AG08396 (cell line): Measurements from ENCODE around the gene MEOX1.

ENCODE experiments used
- DNase-seq: peaks from one replicate; pipeline ENCODE4 v3.0.0; 2012; ENCODE audit warnings: low spot score, mixed read lengths

Gene MEOX1

DNA sequence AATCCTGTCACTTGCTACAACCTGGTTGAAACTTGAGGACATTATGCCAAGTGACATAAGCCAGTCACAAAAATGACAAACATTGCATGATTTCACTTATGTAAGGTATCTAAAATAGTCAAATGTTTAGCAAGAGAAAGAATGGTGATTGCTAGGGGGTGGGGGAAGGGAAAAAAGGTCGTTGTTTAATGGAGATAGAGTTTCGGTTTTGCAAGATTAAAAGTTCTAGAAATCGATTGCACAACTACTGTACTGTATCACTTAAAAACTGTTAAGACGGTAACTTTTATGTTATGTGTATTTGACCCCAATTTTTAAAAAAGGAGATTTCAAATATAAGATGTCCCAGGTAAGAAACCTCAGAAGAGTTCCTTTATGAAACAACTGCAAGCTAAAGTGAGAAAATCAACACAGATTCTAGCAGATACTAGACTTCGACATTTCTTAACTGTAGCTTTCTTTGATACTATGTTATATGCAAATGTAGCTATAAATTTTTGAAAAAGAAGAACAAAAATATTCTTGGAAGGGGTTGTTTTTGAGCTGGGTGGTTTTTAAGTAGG is 5.9 kb downstream of the MEOX1 start:
- DNase-seq: no peak

DNA sequence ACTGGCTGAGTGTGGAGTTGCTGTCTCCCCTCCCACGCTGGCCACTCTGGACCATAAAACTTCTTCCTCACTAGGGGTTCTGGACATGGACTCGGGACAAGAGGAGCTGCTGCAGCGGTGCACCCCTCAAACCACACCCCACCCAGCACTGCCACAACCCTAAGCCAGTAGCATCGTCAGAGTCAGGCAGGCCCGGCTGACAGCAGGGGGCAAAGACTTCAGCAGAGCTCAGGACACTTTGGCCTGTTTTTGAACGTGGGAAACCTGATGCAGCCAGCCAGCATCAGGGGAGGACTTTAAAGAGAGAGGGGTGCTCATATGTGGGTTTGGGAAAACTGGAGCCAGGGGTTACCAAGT is 9.6 kb downstream of the MEOX1 start:
- DNase-seq: no peak

DNA sequence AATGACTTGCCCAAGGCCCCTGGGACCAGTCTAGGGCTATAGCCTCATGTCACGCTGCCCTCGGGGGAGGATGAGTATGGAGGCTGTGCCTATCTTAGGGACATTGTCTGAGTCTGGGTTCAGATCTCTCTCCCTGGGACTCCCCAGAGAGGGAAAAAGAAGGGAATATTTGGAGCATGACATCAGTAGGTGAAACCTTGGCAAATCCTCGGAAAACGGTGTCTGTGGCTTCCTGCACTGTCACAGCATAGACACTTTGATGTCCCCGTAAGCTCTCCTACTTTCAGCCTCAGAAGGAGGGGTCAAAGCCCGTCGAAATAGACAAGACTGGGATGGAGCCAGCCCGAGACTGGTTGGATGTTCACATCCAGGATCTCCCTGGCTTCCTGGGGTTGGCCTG is 11.3 kb downstream of the MEOX1 start:
- no peak for DNase-seq

DNA sequence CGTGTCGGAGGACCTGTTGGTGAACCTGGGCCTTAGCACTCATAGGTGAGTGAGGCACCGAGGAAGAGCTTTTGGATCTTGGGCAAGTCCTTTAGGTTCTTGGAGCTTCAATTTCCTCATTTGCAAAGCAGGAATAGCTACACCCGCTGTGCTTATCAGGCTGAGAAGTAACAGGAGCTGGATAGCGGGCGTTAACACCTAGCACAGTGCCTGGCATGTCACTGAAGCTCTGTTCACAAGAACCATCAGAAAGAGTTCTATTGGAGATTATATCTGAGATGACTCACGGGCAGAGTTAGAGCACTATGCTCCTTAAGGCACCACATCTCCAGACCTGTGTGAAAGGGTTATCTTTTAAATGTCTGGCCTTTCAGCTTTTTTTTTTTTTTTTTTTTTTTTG is 12.8 kb downstream of the MEOX1 start:
- no peak for DNase-seq

DNA sequence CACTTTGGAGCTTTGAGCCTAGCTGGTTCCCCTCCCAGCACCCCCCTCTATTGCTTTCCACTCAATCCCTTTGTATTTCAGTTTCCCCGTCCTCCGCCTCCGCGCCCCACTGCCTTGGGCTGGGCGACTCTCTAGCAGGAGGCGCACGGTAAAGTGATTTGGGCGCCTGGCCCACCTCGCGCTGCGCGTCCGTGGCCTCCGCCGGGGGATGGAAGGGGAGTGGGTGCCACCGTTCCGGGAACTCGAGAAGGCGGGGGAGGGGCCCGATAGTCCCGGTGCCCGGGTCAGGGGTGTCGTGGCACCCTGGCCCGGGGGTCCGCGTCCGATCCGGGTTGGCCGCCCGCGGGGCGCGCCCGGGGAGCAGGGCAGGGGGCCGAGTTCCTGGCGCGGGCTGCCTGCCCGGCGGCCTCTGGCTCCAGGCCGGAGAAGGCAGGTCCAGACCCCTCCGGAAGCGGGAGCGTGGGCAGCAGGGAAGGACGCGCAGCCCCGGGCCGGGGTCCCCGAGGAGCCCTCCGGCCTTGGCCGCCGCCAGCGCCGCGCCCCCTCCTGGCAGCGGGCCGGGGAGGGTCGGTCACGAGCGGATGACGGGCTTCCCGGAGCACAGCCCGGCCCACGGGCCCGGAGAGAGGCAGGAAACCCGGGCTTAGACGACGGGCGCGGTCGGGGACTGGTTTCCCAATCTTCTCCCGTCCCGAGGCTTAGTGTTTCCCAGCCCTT is 15.8 kb downstream of the MEOX1 start:
- peak; percentile 80 for DNase-seq

DNA sequence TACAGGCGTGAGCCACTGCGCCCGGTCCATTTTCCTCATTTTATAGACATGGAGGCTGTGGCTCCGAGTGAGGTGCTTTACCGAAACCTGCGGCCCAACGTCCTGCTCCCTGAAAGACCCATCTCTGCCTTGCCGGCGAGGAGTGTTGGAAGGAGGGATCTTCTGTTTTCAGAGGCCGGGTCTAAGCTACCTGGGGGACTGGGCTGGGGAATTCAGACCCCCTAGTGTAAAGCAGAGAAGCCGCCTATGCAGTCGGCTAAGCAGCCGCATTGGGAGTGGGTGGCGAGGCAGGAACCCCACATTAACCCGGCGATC is 16.3 kb downstream of the MEOX1 start:
- no peak for DNase-seq

DNA sequence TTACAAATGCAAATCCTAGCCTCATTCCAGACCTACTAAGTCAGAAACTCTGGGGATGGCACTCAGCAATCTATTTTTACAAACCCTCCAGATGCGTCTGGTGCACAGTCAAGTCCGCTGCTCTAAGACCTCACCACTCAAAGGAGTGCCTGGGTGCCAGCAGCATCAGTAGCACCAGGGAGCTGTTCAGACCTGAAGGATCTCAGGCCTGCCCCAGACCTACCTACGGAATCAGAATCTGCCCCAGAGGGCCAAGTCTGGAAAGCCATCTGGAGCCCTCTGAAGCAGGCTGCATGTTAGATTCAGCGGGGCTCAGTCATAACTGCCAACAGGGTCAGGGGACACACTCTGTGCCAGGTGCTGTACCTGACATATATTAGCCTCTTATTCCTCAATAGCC is 17.6 kb downstream of the MEOX1 start:
- DNase-seq: no peak

DNA sequence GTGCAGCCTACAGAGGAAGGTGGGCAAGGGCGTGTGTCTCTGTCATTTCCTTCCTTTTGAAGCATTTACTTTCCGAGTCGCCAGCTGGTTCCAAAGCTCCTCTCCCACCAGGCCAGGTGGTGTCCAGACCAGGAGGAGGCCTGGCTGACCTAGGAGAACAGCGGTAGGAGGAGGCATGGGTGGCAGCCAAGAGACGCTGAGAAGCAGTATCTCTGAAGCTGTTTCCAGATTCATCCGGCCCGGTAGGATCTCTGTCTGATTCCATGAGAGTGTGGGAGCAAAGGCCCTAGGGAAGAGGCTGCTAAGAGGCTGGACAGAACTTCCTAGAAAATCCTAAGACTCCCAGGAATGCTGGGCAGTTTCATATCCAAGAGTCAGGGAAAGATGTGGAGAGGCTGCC is 20.3 kb downstream of the MEOX1 start:
- DNase-seq: no peak

DNA sequence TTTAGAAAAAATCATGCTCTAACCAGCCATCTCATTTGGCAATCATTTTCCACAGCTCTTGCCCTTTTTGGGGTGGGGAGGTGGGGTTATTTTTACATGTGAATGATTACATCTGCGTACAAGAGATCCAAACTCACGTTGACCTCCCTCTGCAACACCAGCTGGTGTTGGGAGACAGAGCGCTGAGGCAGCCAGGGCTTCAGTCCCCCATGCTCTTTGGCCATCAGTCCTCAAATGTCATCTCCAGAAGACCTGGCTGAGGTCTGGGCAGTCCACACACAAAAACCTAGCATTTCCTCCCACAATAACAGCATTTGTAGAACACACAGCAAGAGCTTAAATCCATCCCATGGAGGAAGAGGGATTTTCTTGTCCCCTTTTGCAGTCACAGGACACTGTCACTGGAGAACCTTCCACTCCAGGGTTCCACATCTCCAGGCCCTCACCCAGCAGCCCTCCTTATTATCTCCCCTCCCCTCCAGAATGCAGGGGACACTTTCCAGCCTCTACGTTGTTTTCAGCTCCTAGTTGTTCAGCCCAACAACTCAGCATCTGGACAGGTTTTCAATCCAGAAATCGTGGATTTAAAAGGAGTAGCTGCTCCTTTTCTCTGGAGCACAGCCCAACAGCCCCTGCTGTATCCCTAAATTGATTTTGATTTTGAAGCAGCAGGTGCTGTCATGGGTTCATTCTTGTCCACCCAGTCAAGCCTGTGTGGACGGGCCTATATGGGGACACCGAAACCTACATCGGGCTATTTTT is 21.1 kb downstream of the MEOX1 start:
- no peak for DNase-seq

DNA sequence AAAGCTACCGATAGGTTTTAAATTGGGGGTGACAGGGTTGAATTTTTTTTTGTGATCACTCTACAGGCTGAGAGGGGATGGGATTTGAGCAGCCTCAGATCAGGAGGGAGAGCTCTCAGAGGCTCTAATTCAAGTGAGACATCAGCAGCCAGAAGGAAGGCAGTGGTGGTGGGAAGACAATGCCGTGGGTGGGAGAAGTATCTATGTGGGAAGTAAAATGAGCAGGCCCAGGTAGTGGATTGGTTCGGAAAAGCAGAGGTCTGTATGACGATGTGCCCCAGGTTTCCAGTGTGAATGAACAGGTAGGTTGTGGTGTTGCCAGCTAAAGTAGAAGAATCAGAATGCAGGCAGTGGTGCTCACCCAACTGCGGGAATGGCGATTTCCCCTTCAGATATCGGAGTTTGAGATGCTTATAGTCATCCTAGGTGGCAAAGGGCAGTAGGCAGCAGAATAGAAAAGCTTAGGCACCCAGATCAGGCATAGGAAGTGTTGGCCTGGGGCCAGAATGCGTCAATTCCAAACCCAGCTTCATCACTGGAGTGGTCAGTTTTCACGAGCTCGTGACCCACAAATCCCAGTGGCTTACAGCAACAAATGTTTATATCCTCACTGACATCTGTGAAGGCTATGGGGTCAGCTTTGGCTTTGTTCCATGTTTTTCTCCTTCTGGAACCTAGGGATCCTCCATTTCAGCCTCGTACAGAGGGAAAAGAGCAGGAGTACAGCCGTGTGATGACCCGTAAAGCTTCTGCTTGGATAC is 24.0 kb downstream of the MEOX1 start:
- no peak for DNase-seq

DNA sequence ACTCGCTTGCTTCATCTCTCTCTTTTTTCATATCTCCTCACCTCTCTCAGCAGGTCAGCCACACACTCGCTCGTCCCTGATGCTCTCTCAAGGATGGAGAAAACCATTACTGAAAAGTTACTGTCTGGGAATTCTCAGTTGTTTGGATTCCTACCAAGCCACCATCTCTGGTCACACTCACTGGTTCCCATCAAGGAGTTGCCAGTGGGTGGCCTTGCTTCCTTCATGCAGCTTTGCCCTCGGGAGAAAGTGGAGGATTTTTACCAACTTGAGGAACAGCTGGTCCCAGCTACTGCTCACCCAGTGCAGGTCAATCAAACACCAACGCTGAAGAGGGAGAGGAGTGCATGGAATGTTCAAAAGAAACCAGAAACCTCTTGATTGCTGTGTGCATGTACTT is 25.3 kb downstream of the MEOX1 start:
- DNase-seq: no peak

DNA sequence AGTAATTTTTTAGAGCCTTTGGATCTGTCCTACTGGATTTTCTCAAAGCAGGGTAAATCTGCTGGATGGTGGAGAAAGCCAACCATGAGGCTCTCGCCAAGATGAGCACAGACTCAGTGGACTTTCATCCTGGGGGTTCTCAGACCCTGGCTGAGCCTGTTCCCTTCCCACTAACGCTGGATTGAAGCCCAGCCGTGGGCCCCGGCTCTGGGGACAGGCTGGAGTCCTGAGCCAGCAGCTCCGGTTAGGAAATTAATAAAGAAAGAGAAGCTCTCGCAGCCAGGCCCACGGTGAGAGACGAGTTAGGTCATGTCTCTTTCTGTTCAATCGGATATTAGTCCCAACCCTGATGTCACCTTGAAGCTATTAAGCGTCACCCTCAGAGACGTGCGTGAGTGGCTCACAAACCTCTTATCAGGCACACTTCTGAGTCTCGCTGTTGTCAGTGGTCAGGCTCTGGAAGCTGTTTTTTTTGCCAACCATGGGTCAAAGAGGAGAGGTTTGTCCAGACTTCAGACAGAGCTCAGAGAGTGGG is 27.1 kb downstream of the MEOX1 start:
- peak; percentile 27 for DNase-seq

DNA sequence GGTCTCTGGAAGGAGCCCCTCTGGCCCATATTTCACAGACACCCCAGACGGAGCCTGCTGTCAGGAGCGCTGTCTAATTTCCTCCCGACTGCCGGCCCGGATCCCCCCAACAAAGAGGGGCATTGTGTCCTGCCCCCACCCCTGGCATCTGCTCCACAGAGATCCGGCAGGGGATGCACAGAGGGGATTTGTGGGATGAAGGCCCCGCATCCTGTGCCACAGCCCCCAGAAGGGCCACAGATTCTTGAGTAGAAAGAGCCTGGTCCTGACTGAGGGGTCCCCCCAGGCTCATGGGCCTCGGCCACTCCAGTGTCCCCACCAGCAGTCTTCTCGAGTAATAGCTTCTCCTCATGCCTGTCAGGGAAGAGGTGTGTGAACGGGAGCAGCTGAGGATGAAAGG is 29.5 kb downstream of the MEOX1 start:
- no peak for DNase-seq

DNA sequence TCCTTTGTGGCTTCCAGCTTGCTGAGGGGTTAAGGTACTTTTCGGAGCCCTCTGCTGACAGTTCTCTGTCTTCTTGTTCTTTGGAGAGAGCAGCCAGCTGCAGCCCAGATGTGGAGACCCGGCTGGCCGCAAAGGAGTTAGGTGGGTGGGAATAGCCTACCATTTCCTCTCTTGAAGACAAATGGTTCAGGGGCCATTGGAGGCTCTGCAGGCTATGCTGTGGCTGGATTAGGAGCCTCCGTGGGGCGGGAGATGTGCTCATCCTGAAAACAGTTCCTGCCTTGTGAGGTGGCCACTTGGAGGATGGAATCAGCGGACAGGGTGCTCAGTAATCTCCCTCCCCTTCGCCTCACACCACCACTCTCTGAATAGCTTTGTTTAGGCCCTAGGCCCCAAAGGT is 30.3 kb downstream of the MEOX1 start:
- DNase-seq: no peak

DNA sequence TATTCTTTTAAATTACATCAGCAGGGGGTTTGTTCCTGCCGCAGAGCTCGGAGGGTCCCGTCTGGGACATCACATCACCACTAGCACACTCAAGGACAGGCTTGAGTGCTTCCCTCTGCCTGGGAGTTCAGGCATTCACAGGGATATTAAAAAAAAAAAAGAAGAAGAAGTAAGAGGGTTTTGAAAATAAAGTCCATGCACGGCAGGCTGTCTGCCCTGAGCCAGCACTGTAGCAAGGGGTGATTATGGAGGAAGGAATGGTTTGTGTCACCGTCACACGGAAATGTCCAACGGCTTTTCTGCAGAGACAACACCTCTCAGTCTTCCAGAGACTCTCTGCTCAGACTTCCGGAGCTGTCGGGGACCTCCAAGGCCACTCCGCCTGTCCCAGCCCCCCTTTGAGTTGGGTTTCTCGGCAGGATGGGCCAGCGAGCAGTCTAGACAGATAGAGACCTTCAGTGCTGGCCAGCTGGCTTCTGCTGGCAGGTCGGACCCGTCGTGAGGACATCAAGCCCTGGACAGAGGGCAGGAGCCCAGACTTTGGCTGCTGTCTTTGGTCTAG is 33.6 kb downstream of the MEOX1 start:
- no peak for DNase-seq

DNA sequence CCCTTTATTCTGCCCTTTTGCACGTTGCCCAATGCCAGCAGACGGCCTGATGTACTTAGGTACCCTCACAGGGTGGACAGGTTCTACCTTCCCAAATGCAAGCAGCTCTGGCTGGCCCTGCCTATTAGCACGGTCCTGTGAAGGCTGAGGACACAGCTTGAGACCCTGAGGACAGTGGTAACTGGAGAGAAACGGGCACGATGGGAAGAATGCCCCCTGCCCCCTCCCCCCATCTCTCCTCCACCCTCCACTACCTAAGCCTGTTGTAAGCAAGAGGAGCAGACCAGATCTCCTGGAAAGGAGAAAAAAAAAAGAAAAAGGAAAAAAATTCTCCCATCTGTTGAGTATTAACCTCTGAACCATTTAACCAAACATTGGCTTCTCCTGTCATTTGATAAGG is 34.1 kb downstream of the MEOX1 start:
- DNase-seq: no peak

DNA sequence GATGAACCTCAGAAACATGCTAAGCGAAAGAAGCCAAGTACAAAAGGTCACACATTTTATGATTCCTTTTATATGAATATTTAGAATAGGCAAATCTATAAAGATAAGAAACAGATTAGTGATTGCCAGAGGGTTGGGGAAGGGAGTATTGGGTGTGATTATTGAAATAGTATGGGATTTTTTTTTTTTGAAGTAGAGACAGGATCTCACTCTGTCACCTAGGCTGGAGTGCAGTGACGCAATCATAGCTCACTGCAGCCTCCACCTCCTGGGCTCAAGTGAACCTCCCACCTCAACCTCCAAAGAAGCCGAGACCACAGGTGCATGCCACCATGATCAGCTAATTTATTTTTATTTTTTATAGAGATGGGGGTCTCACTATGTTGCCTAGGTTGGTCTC is 35.7 kb downstream of the MEOX1 start:
- no peak for DNase-seq

DNA sequence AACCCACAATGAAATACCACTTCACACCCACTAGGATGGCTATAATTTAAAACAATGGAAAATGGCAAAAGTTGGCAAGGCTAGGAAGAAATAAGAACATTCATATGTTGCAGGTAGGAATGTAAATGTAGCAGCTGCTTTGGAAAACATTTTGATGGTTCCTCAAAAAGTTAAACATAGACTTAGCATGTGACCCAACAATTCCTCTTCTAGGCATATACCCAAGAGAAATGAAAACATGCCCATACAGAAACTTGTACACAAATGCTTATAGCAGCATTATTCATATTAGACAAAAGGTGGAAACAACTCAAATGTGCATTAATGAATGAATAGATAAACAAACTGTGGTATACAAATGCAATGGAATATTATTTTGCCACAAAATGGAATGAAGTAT is 36.1 kb downstream of the MEOX1 start:
- no peak for DNase-seq

DNA sequence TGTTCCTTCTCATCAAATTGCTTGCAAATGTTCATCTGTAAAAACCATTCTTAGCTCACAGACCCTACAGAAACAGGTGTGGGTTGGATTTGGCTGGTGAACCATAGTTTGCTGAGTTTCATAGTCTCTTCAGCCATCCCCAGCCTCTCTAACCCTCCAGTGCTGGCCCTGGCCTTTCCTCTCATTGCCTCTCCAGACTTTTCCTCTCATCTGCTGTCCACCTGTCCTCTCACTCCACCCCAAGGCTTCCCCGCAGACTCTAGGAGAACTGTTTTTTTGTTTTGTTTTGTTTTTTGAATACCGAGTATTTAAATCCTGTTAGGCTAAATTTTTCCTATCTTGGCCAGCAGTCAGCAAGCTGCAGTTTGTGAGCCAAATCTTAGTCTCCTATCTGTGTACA is 41.1 kb downstream of the MEOX1 start:
- no peak for DNase-seq

DNA sequence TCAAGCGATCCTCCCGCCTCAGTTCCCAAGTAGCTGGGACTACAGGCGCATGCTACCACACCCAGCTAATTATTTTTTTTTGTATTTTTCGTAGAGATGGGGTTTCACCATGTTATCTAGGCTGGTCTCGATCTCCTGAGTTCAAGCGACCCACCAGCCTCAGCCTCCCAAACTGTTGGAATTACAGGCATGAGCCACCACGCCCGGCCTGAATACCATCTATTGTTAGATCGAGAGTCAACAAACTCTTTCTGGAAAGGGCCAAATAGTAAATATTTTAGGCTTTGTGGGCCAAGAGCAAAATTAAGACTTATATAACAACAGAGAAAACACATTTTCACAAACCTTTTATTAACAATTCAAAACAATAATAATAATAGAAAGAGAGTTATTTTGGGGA is 41.6 kb downstream of the MEOX1 start:
- DNase-seq: no peak

DNA sequence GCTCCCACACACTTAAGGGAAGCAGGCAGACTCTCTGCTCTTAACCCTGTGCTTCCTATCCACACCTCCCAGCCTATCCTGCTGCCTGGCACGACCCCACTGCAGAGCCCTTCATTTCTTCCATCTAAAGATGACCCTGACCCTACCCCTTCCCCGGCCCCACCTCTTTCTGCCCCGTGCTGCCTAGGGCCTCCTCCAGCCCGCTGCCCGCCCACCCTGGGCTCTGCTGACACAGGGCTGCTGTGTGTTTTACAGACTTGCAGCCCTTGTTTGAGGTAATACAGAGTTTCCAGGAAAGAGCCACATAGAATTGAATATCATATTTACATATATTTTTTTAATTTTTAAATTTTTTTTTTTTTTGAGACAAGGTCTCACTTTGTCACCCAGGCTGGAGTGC is 42.0 kb downstream of the MEOX1 start:
- no peak for DNase-seq

DNA sequence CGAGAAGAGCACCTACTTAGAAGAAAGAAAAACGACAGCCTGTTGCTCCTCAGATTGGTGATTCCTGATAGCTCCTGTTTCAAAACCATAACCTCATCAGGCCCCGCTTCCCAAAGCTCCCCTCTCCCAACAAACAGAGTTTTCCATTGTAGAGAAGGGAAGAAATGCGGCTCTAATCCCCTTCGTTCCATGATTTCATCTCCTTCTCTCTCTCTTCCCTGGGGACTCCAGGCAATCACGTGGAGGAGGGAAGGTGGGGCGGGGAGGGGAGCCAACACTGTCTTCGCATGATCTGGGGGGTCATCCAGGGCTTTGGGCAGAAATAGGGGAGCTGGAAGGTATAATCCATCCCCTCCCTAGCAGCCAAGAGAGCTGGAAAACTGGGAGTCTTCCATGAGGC is 43.4 kb downstream of the MEOX1 start:
- no peak for DNase-seq

DNA sequence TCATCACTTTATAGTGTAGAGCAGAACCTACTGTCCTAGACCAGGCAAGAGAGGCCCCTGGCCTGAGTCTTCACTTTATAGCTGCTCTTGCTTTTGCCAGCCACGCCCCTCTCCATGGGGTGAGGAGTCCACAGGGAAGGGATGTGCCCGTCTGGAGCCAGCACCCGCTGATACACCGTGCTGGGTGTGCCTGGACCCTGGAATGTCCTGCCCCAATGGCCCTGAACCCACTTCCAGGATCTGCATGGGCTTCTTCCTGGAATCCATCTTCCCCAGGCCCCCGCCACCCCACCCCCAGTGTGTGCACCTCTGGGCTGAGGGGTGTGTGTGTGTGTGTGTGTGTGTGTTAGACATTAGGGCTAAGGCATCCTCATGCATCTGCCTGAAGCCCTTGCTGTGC is 44.9 kb downstream of the MEOX1 start:
- no peak for DNase-seq
